HepG2 (cell line): ENCODE data around the gene MORN5. TPM values are rescaled to one million over a fixed set of nuclear protein-coding genes. Genes with fewer than 3 reads are reported as not detected.

ENCODE experiments used
- CBX1 ChIP-seq: IDR thresholded peaks from one replicate; pipeline ENCODE4 v1.6.1; 2016; ENCODE audit warnings: antibody characterized with exemption, low read depth
- CEBPB ChIP-seq: IDR thresholded peaks from 2 replicates; pipeline ENCODE4 v1.6.1; 2011; ENCODE audit warnings: low read depth, low read length, improper control_type of control experiment, borderline replicate concordance
- ELF3 ChIP-seq: IDR thresholded peaks from 2 replicates; pipeline ENCODE4 v1.6.1; 2016; ENCODE audit warnings: missing genetic modification reagents, missing compliant biosample characterization
- GLI4 ChIP-seq: sonication (generic); formaldehyde crosslinking; IDR thresholded peaks from 2 replicates; pipeline ENCODE4 v1.5.1; 2020; ENCODE audit warnings: missing genetic modification reagents, mild to moderate bottlenecking, moderate library complexity, borderline replicate concordance
- KLF11 ChIP-seq: IDR thresholded peaks from 2 replicates; pipeline ENCODE4 v1.6.1; 2016; ENCODE audit warnings: missing compliant biosample characterization
- MEIS2 ChIP-seq: sonication (generic); formaldehyde crosslinking; IDR thresholded peaks from 2 replicates; pipeline ENCODE4 v1.9.0; 2021; ENCODE audit warnings: mild to moderate bottlenecking, missing genetic modification reagents
- MYC ChIP-seq: sonication (generic); formaldehyde crosslinking; IDR thresholded peaks from 2 replicates; pipeline ENCODE4 v1.9.0; 2021; ENCODE audit warnings: missing genetic modification reagents, borderline replicate concordance
- NFIB ChIP-seq: sonication (generic); formaldehyde crosslinking; IDR thresholded peaks from 2 replicates; pipeline ENCODE4 v1.9.0; 2021; ENCODE audit warnings: missing genetic modification reagents, mild to moderate bottlenecking, borderline replicate concordance
- NR2F6 ChIP-seq, 2 experiments: IDR thresholded peaks; 2 replicates each; pipeline ENCODE4 v1.6.1; 2016; ENCODE audit warnings: antibody characterized with exemption in 1 of 2, mild to moderate bottlenecking in 1 of 2
- RFXAP ChIP-seq: sonication (generic); formaldehyde crosslinking; IDR thresholded peaks from 2 replicates; pipeline ENCODE4 v1.4.0; 2020; ENCODE audit warnings: missing genetic modification reagents, borderline replicate concordance
- RORA ChIP-seq: sonication (generic); formaldehyde crosslinking; IDR thresholded peaks from 2 replicates; pipeline ENCODE4 v1.5.0; 2020; ENCODE audit warnings: mild to moderate bottlenecking, missing genetic modification reagents, moderate library complexity
- TBP ChIP-seq: sonication (generic); formaldehyde crosslinking; IDR thresholded peaks from 2 replicates; pipeline ENCODE4 v1.5.0; 2020; ENCODE audit warnings: missing genetic modification reagents
- TCF12 ChIP-seq, 2 experiments: fragments of 450-650 bp in 1 of 2; sonication (generic) in 1 of 2; formaldehyde crosslinking in 1 of 2; IDR thresholded peaks; 2 replicates each; pipeline versions ENCODE4 v1.6.1 to v1.8.0; 2017 to 2022; ENCODE audit warnings: antibody characterized with exemption in 1 of 2, mild to moderate bottlenecking in 1 of 2, missing genetic modification reagents in 1 of 2, moderate library complexity in 1 of 2
- XRCC5 ChIP-seq: fragments of 200-400 bp; formaldehyde crosslinking; optimal IDR thresholded peaks from 2 replicates; pipeline ENCODE3; 2017; ENCODE audit warnings: mild to moderate bottlenecking, low read length
- ZC3H4 ChIP-seq: sonication (generic); formaldehyde crosslinking; IDR thresholded peaks from 2 replicates; pipeline ENCODE4 v1.4.0; 2020; ENCODE audit warnings: missing genetic modification reagents, borderline replicate concordance
- ZFP36 ChIP-seq: fragments of 150-350 bp; IDR thresholded peaks from 2 replicates; pipeline ENCODE4 v1.6.1; 2018; ENCODE audit warnings: borderline replicate concordance, low read length, low read depth; ENCODE audit not compliant: partially characterized antibody
- ZNF343 ChIP-seq: sonication (generic); formaldehyde crosslinking; IDR thresholded peaks from 2 replicates; pipeline ENCODE4 v1.4.0; 2020; ENCODE audit warnings: mild to moderate bottlenecking, missing genetic modification reagents
- ZNF501 ChIP-seq: sonication (generic); formaldehyde crosslinking; IDR thresholded peaks from 2 replicates; pipeline ENCODE4 v1.5.1; 2020; ENCODE audit warnings: mild to moderate bottlenecking, moderate library complexity, missing genetic modification reagents
- ZNF652 ChIP-seq: IDR thresholded peaks from 2 replicates; pipeline ENCODE4 v1.6.1; 2016; ENCODE audit warnings: low read depth, borderline replicate concordance
- ZNF782 ChIP-seq: sonication (generic); formaldehyde crosslinking; IDR thresholded peaks from 2 replicates; pipeline ENCODE4 v1.4.0; 2020; ENCODE audit warnings: missing genetic modification reagents, mild to moderate bottlenecking, borderline replicate concordance
- polyA plus RNA-seq, 8 experiments: library from polyadenylated mRNA; depleted of rRNA in 3 of 8; stranded (reverse) in 7 of 8; unstranded in 1 of 8; fragments of >200 nt; fragmentation: Illumina TruSeq in 4 of 8; extraction: Trizol in 4 of 8; gene quantifications; 2 replicates each; pipeline versions ENCODE4 v1.2.1 to v1.2.3, GENCODE V29; 2011 to 2016; ENCODE audit warnings: low read depth in 4 of 8, missing spikeins in 1 of 8, mixed read lengths in 1 of 8; ENCODE audit not compliant: insufficient read depth in 1 of 8
- total RNA-seq, 5 experiments: library from RNA; depleted of rRNA; stranded (reverse); fragments of >200 nt; fragmentation: Illumina TruSeq; extraction: Trizol; gene quantifications; 2 replicates each; pipeline ENCODE4 v1.2.3, GENCODE V29; 2016; ENCODE audit warnings: low read depth in 1 of 5
- TF ChIP-seq, protein P1 (sequence below): sonication (generic); formaldehyde crosslinking; IDR thresholded peaks from 2 replicates; pipeline ENCODE4 v1.5.0; 2020; ENCODE audit warnings: mild to moderate bottlenecking, missing genetic modification reagents
- TF ChIP-seq, protein P2 (sequence below): sonication (generic); formaldehyde crosslinking; IDR thresholded peaks from 2 replicates; pipeline ENCODE4 v1.8.1; 2022; ENCODE audit warnings: mild to moderate bottlenecking, missing genetic modification reagents
- TF ChIP-seq, protein P3 (sequence below): sonication (generic); formaldehyde crosslinking; conservative IDR thresholded peaks from 2 replicates; pipeline ENCODE4 v1.4.0; 2020; ENCODE audit warnings: missing genetic modification reagents
- TF ChIP-seq, protein P4 (sequence below): sonication (generic); formaldehyde crosslinking; IDR thresholded peaks from 2 replicates; pipeline ENCODE4 v1.5.1; 2020; ENCODE audit warnings: mild to moderate bottlenecking, missing genetic modification reagents, moderate library complexity

The MORN5 gene
- total and polyA plus RNA-seq, 2 of the 13 experiments (the other 11 are each of a cell fraction or from before 2014, with no cell fraction given) = not detected

DNA sequence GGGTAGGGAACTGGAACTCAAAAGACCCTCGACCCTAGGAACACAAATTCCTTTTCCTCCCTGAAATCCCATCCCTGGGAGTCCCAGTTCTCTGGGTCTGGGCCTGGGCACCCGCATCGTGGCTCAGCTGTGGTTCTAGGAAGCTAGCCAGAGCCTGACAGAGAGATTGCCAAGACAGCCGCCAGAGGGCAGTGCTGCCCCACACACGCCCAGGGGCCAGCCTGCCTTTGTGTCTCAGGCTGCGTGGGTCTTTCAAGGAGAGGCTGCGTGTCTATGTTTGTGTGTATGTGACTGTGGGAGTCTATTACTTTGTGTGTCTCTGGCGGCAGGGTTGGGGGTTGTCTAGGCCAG is 34.6 kb upstream of the MORN5 start (continued):
- TF ChIP-seq, protein P1, sequence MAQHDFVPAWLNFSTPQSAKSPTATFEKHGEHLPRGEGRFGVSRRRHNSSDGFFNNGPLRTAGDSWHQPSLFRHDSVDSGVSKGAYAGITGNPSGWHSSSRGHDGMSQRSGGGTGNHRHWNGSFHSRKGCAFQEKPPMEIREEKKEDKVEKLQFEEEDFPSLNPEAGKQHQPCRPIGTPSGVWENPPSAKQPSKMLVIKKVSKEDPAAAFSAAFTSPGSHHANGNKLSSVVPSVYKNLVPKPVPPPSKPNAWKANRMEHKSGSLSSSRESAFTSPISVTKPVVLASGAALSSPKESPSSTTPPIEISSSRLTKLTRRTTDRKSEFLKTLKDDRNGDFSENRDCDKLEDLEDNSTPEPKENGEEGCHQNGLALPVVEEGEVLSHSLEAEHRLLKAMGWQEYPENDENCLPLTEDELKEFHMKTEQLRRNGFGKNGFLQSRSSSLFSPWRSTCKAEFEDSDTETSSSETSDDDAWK (CRISPR knock-in tag) = no peak
- TF ChIP-seq, protein P2, sequence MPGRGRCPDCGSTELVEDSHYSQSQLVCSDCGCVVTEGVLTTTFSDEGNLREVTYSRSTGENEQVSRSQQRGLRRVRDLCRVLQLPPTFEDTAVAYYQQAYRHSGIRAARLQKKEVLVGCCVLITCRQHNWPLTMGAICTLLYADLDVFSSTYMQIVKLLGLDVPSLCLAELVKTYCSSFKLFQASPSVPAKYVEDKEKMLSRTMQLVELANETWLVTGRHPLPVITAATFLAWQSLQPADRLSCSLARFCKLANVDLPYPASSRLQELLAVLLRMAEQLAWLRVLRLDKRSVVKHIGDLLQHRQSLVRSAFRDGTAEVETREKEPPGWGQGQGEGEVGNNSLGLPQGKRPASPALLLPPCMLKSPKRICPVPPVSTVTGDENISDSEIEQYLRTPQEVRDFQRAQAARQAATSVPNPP (CRISPR knock-in tag) = no peak
- TF ChIP-seq NR2F6 (IDR thresholded peaks at IDR 0.05) = no peak
- no peak for TF ChIP-seq NR2F6 (CRISPR knock-in tag; IDR thresholded peaks at IDR 0.05)
- no peak for TF ChIP-seq ZNF652
- TF ChIP-seq, protein P3, sequence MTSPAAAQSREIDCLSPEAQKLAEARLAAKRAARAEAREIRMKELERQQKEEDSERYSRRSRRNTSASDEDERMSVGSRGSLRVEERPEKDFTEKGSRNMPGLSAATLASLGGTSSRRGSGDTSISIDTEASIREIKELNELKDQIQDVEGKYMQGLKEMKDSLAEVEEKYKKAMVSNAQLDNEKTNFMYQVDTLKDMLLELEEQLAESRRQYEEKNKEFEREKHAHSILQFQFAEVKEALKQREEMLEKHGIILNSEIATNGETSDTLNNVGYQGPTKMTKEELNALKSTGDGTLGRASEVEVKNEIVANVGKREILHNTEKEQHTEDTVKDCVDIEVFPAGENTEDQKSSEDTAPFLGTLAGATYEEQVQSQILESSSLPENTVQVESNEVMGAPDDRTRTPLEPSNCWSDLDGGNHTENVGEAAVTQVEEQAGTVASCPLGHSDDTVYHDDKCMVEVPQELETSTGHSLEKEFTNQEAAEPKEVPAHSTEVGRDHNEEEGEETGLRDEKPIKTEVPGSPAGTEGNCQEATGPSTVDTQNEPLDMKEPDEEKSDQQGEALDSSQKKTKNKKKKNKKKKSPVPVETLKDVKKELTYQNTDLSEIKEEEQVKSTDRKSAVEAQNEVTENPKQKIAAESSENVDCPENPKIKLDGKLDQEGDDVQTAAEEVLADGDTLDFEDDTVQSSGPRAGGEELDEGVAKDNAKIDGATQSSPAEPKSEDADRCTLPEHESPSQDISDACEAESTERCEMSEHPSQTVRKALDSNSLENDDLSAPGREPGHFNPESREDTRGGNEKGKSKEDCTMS (CRISPR knock-in tag) = no peak
- 0 out of 2 replicates have a peak, but pooled peaks have one; percentile 13 for TF ChIP-seq ZNF782 (CRISPR knock-in tag)
- no peak for TF ChIP-seq CEBPB
- no peak for TF ChIP-seq ZC3H4 (CRISPR knock-in tag)
- TF ChIP-seq GLI4 = no peak
- TF ChIP-seq ZFP36 = no peak
- TF ChIP-seq MEIS2 (CRISPR knock-in tag) = 0 out of 2 replicates have a peak, but pooled peaks have one; percentile 41
- TF ChIP-seq TCF12 (IDR thresholded peaks at IDR 0.05) = no peak
- TF ChIP-seq TCF12 (CRISPR knock-in tag; IDR thresholded peaks at IDR 0.05) = no peak
- no peak for TF ChIP-seq RORA (CRISPR knock-in tag)
- no peak for TF ChIP-seq NFIB (CRISPR knock-in tag)
- no peak for TF ChIP-seq CBX1
- no peak for TF ChIP-seq RFXAP
- TF ChIP-seq, protein P4, sequence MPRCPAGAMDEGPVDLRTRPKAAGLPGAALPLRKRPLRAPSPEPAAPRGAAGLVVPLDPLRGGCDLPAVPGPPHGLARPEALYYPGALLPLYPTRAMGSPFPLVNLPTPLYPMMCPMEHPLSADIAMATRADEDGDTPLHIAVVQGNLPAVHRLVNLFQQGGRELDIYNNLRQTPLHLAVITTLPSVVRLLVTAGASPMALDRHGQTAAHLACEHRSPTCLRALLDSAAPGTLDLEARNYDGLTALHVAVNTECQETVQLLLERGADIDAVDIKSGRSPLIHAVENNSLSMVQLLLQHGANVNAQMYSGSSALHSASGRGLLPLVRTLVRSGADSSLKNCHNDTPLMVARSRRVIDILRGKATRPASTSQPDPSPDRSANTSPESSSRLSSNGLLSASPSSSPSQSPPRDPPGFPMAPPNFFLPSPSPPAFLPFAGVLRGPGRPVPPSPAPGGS = no peak
- no peak; the same call in 1 of the 2 replicates for TF ChIP-seq ELF3 (CRISPR knock-in tag)
- TF ChIP-seq ZNF343 (CRISPR knock-in tag) = 0 out of 2 replicates have a peak, but pooled peaks have one; percentile 36
- no peak for TF ChIP-seq TBP (CRISPR knock-in tag)
- TF ChIP-seq XRCC5 = peak; percentile 47
- no peak for TF ChIP-seq KLF11 (CRISPR knock-in tag)
- peak; percentile 22; the same call in 1 of the 2 replicates for TF ChIP-seq ZNF501 (CRISPR knock-in tag)
- TF ChIP-seq MYC = 0 out of 2 replicates have a peak, but pooled peaks have one; percentile 23
